Measurements from ENCODE around the gene SEPTIN6. TPM values are rescaled to one million over a fixed set of nuclear protein-coding genes. Genes with fewer than 3 reads are reported as not detected.

Gene SEPTIN6
- total RNA-seq, 4 donors from 2014 or later: 18.8 to 35.8 (median 29.7) TPM

- Histone ChIP-seq H3K4me1 (no peaks in the 10 kb centered on the region), H3K36me3 (no peaks in the 10 kb centered on the region), H3K27me3 (no peaks in the 10 kb centered on the region), H3K4me3 (no peak overlapping the region), H3K9me3 (no peaks in the 10 kb centered on the region), H3K27ac (no peak overlapping the region)
- DNase-seq (ENCODE audit: low spot score in 2 of 2): no peak
- TF ChIP-seq EP300 (IDR thresholded peaks at IDR 0.05): no peak
- TF ChIP-seq, protein P1, sequence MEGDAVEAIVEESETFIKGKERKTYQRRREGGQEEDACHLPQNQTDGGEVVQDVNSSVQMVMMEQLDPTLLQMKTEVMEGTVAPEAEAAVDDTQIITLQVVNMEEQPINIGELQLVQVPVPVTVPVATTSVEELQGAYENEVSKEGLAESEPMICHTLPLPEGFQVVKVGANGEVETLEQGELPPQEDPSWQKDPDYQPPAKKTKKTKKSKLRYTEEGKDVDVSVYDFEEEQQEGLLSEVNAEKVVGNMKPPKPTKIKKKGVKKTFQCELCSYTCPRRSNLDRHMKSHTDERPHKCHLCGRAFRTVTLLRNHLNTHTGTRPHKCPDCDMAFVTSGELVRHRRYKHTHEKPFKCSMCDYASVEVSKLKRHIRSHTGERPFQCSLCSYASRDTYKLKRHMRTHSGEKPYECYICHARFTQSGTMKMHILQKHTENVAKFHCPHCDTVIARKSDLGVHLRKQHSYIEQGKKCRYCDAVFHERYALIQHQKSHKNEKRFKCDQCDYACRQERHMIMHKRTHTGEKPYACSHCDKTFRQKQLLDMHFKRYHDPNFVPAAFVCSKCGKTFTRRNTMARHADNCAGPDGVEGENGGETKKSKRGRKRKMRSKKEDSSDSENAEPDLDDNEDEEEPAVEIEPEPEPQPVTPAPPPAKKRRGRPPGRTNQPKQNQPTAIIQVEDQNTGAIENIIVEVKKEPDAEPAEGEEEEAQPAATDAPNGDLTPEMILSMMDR (IDR thresholded peaks at IDR 0.05): no peak
- no peak for TF ChIP-seq POLR2A (IDR thresholded peaks at IDR 0.05)
- WGBS, 2 donors: 76 to 77% methylated on average over 6 of the region's 6 CpGs
Measured at GRCh38 chrX:119648421-119648775, 44.6 kb downstream of the SEPTIN6 start.

- H3K4me1 ChIP-seq: no peaks in the 10 kb centered on the region
- H3K27me3 ChIP-seq: no peaks in the 10 kb centered on the region
- no peak for TF ChIP-seq EP300 (IDR thresholded peaks at IDR 0.05)
- TF ChIP-seq, protein P1 (IDR thresholded peaks at IDR 0.05): no peak
- no peak for TF ChIP-seq POLR2A (IDR thresholded peaks at IDR 0.05)
- WGBS, 2 donors: 90 to 92% methylated on average over 17 of the region's 17 CpGs
- no peak overlapping the region for H3K27ac ChIP-seq
- H3K9me3 ChIP-seq: no peaks in the 10 kb centered on the region
- H3K36me3 ChIP-seq: no peaks in the 10 kb centered on the region
- DNase-seq (ENCODE audit: low spot score in 2 of 2): no peak
- H3K4me3 ChIP-seq: no peak overlapping the region
Measured at GRCh38 chrX:119647552-119648420, 45.2 kb downstream of the SEPTIN6 start.

DNA sequence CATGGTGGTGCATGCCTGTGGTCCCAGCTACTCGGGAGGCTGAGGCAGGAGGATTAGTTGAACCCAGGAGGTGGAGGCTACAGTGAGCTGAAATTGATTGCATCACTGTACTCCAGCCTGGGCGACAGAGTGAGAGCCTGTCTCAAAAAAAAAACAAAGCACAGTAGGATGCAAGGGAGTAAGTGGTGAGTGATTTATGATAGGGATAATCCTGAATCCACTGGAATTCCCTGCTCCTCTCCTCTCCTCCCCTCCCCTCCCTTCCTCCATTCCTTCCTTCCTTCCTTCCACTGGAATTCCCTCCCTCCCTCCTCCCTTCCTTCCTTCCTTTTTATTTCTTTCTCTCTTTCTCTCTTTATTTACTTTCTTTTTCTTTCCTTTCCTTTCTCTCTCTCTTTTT lies 45.9 kb downstream of the SEPTIN6 start:
- no peak for DNase-seq (ENCODE audit: low spot score in 2 of 2)
- Histone ChIP-seq H3K27ac (no peak overlapping the region), H3K27me3 (no peaks in the 10 kb centered on the region), H3K4me3 (no peak overlapping the region), H3K36me3 (no peaks in the 10 kb centered on the region), H3K9me3 (no peaks in the 10 kb centered on the region), H3K4me1 (no peaks in the 10 kb centered on the region)
- 70 to 86% methylated on average over 2 of the region's 2 CpGs for WGBS, 2 donors
- no peak for TF ChIP-seq EP300 (IDR thresholded peaks at IDR 0.05)
- TF ChIP-seq POLR2A (IDR thresholded peaks at IDR 0.05): no peak
- TF ChIP-seq, protein P1 (IDR thresholded peaks at IDR 0.05): no peak

GRCh38 chrX:119646515-119646914 lies 46.5 kb downstream of the SEPTIN6 start:
- no peak overlapping the region for H3K27ac ChIP-seq
- no peaks in the 10 kb centered on the region for H3K9me3 ChIP-seq
- H3K36me3 ChIP-seq: no peaks in the 10 kb centered on the region
- no peaks in the 10 kb centered on the region for H3K4me1 ChIP-seq
- 90 to 91% methylated on average over 4 of the region's 4 CpGs for WGBS, 2 donors
- no peaks in the 10 kb centered on the region for H3K27me3 ChIP-seq
- no peak for DNase-seq (ENCODE audit: low spot score in 2 of 2)
- H3K4me3 ChIP-seq: no peak overlapping the region
- TF ChIP-seq POLR2A (IDR thresholded peaks at IDR 0.05) (no peak), EP300 (IDR thresholded peaks at IDR 0.05) (no peak)
- TF ChIP-seq, protein P1 (IDR thresholded peaks at IDR 0.05): no peak

DNA sequence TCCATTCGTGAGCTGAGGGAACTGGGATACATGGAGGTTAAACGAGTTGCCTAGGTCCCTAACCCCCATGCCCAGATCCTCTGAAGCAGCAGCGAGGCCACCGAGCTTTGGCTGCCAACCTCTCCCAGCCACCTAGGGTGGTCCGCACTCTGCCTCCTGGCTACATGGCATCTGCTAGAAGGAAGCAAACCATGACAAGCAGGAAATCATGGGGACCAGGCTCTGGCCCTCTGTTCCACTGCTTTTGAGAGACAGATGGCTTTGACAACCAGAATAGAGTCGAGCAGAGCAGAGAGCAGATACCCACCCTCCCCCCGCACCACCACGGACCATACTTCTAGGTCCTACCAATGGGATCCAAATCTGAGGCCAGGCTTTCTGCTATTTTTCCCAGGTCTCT lies 49.3 kb downstream of the SEPTIN6 start:
- H3K4me1 ChIP-seq: no peaks in the 10 kb centered on the region
- H3K9me3 ChIP-seq: no peaks in the 10 kb centered on the region
- no peaks in the 10 kb centered on the region for H3K36me3 ChIP-seq
- 67 to 81% methylated on average over 1 to 8 of the region's 8 CpGs for WGBS, 2 donors
- no peak for DNase-seq (ENCODE audit: low spot score in 2 of 2)
- H3K4me3 ChIP-seq: no peak overlapping the region
- no peaks in the 10 kb centered on the region for H3K27me3 ChIP-seq
- TF ChIP-seq POLR2A (IDR thresholded peaks at IDR 0.05): no peak
- TF ChIP-seq, protein P1 (IDR thresholded peaks at IDR 0.05): no peak
- no peak for TF ChIP-seq EP300 (IDR thresholded peaks at IDR 0.05)
- H3K27ac ChIP-seq: no peak overlapping the region

Data from tibial nerve (tissue), 4 donors.